GM18508 (cell line): ENCODE data around the gene XDH.

Experiments
- ATAC-seq: cut with Tn5 transposase; IDR thresholded peaks from one replicate; pipeline ENCODE4 v1.9.1; 2021; ENCODE audit warnings: moderate number of reproducible peaks; ENCODE audit not compliant: insufficient read depth, unreplicated experiment

Gene XDH

DNA sequence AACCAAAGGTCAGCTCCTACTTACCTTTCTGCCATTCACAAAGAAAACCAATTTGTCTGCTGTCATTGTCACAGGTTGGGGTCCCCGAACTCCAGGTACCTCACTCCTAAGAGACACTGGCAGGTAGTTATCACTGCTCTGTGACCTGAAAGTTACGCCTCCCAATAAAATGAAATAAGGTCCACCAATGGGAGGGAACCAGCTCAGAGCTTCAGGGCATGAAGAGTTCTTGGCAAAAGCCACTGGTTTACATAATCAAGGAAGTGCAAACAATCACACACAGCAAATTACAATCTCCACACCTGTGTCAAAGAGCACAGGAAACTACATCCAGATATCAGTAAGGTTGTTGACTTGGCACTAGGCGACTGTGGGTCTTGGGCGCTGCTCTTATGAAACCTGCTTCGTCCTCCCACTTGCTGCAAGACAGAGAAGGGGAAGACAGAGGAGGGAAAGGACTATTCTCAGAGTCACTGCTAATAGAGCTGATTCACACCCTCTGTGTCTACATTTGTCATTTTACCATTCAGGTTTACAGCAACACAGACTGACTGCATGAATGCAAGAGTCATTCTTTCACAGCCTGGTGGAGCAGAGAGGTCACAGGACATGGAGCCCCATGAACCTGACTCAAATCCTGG, at the start of gene XDH:
Gene XDH, minus strand, starts transcription at position 142 of the 641 bp plus-strand sequence. Its CDS starts 76 bp downstream, at position 66.
- no peak for ATAC-seq

DNA sequence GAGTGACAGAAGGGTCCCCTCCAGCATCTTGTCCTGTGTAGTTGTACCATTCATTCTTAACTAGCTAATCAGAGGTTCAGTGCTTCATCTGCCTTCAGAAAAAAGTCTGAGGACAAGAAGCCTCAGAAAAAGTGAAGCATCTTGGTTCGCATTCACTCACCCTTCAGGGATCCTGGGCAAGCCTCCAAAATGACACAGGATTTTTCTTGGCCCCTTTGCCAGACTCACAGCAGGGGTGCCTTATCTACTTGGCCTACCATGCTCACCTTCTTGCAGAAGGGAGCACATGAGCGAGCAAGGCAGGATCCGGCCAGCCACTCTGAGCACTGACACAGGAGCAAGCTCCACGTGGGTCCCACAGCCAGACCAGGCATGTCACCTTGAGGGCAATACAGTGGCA, 43.1 kb upstream of the XDH start:
- ATAC-seq: no peak

DNA sequence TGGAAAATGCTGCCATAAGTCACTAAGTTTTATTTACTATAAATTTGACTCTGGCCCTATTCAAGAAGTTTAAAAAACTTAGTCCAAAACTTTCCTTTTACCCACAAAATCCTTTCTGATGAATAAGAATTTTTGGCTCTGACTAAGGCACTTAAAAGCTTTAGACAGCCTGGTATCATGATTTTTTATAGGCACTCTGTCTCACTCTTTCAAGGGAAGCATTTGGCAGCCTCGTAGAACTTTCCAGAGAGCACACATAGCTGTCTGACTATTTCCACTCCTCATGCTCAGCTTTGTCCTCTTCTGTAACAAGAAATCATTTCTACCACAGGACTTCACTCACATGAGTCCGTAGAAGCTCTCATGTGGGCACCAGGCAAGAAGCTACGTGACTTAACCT, 32.3 kb upstream of the XDH start:
- ATAC-seq: no peak

DNA sequence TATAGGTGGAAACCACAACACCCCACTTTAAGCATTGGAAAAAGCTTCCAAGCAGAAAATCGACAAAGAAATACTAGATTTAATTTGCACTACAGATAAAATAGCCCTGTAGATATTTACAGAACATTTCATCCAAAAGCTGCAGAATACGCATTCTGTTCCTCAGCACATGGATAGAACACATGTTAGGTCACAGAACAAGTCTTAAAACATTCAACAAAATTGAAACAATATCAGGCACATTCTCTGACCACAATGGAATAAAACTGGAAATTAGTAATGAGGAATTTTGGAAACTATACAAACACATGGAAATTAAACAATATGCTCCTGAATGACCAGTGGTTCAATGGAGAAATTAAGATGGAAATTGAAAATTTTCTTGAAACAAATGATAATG, 27.8 kb upstream of the XDH start:
- ATAC-seq: no peak

DNA sequence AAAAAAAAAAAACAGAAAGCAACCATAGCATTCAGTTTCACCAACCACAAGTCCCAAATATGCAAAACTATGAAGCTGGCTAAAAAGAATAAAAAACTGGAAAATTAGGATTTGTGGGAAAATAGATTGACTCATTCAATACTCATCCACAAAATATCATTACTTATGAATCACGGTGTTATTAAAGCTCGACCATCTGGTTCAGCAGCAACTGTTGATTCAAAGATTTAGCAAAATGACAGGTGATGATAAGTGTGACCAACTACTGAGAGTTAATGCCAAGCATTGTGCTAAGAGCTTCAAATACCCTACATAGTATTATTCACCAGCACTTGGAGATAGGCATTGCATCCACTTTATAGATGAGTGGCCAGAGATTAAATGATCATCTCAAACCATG, 26.2 kb upstream of the XDH start:
- no peak for ATAC-seq

DNA sequence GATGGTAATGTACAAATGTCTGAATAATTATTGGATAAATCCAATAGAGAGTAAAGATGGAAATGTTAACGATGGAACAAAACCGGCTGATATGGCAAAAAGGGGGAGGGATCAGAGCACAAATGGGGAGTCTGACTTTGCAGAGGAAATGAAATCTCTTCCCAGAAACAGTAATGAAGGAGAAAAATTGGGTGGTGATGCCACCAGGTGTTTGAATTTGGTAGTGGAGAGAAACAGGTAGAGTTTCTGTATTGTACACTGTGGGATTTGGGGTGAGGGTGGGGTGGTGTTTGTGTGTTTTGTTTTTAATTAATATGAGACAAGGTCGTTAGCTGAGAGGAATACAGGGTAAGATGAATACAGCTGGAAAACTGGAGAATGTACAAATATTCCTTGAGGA, 20.4 kb upstream of the XDH start:
- no peak for ATAC-seq

DNA sequence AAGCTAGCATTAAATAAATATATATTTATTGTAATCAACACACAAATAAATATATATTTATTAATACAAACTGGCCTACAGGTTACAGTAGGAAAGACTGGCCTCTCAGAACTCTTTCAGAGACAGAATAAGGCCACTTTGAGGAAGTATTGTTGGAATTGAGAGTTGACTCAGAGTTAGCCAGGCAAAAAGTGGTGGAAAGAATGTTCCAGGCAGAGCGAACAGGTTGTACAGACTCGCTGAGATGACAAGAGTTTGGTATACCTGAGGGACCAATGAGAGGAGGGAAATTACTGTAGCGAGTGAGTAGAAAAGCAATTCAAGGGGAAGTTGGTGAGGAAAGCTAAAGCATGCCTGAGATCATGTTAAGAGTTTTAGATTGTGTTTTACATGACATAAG, 19.0 kb upstream of the XDH start:
- no peak for ATAC-seq

DNA sequence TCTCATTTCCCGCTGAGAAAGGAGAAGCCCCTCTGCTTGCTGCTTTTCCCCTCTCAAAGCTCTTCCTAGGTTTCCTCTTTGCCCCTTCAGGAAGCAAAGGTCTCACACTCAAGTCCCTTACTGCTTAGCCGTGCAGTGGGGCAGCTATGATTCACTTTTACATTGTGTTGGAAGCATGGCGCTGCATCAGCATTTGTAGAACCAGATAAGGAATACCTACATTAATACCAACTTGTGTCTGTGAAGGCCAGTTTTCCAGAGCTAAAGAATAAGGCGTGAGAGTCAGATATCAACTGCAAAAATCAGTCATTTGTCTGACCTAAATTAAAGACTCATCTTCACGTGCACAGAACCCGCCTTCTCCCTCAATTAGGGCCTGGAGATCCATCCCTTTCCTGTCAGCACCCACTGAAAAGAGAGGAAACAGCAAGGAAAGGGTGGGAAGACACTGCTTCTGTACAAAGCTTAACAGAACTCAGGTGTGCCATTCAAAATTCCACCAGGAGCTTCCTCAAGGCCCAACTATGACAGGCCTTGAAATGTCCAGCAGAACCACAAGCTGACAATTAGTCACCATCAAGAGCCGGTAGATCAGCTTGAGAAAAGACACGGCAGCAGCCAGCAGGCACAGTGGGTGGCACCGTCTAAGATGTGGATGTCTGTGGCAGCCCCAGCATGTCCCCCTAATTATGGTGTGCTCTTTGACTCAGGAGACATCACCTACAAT, 16.1 kb upstream of the XDH start:
- no peak for ATAC-seq

DNA sequence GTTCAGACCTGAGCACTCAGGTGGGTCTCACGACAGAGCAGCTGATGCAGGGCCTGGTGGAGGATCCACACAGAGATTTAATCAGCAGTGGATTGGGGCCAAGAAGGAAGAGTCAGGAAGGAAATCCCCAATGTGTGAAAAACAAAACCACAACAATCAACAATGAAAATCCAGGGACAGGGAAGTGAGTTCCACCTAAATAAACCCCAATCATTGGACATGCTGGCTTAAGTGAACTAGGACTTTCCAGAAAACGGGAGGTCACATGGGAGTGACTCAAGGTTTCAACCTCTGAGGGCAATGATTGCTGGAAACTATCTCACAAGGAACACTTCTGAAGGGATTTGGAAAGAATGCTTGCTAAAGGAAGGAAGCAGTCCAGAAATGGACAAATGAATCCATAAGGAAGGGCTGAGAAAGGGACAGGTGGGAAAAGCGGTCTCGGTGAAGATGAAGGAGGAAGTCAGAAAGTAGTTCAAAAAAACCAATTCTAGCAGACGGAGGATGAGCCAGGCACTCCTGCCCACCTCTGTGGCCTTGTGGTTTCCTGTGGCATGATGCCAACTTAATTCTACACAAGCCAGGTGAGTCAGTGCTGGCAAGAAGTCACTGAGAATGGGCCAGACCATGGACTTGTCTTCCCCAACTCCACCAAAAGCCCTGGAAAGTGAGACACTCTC, 15.4 kb upstream of the XDH start:
- no peak for ATAC-seq

DNA sequence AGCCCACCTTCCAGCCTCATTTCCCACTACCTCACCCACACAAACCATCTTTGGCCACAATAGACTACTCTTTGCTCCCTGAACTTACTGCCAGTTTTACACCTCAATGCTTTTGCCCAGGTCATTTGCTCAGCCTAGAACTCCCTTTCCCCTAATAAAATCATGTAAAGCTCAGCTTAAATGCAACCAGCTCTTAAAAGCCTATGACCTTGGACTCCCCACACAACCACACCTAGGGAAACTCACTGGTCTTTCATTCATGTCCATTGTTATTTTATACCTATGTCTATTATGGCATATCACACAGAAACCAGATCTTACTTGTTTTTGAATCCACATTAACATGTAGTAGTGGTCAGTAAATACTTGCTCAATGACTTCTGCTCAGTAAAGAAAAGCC, 14.5 kb upstream of the XDH start:
- no peak for ATAC-seq

DNA sequence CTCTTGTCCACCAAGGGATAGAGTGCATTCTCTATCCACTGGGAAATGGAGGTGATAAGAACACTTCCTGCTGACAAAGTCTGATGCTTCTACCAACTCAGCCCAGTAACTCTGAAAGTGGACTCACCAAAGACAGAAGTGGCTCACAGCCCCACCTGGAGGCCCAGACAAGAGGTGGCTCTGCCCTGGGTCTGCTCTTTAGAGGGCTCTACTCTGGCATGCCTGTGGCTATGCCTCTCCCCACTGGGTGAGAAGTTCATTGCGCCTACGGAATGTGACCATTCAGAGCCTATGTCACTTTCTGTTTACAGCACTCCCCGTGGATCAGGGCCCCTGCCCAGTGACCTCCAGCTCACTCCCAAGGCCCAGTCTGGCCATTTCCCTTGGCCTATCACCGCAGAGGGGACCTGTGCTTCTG, 13.5 kb upstream of the XDH start:
- no peak for ATAC-seq

DNA sequence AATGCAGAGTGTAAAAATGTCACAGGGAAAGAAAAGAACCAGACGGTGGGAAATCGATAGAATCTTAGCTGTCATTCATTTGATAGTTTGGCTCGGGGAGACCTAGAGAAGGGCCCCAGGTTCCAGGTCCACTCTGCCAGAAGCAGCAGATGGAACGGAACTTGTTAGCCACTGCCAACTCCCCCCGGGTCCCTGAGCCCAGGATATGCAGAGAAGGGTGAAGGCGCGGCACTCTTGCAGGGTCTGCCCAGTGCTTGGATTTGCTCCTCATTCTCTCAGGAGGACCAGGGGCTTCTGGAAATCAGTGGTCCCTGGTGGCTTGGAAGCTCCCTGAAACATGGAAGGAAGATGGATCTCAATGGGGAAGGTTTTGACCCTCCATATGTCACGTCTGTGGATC, 11.6 kb upstream of the XDH start:
- ATAC-seq: no peak

DNA sequence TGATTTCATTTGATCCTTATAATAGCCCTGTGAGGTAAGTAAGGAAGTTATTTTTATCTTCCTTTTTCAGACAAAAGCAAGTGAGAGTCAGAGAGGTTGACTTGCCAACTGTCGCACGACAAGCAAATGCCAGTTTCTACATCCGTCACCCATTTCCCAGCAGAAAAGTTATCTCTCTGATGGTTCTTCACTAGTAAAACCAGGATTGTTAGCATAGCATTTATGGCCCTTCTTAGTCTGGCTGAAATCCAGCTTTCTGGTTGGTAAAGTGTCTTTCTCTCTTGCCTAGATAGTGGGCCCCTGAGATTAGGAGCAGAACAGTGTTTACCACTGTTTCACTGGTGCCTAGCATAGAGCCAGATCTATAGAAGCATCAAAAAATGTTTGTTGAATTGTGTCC, 7.1 kb upstream of the XDH start:
- no peak for ATAC-seq

DNA sequence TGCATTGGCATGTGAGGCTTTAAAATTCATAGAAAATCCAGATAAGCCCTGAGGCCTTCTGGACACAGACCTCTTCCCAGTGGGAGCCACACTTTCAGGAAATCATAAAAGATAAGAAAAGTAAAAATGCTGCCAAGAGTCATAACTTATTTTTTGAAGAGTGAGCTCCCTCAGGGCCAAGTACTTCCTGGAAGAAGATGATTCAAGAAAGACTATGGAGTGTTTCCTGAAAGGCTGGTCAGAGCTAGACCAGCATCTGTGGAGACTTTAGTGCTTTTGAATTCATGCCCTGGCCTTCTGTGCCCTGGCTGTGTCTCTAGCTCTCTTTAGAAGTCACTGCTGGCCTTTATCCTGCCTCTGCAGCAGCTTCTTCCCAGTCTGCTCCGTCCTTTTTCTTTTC, 6.4 kb upstream of the XDH start:
- no peak for ATAC-seq

DNA sequence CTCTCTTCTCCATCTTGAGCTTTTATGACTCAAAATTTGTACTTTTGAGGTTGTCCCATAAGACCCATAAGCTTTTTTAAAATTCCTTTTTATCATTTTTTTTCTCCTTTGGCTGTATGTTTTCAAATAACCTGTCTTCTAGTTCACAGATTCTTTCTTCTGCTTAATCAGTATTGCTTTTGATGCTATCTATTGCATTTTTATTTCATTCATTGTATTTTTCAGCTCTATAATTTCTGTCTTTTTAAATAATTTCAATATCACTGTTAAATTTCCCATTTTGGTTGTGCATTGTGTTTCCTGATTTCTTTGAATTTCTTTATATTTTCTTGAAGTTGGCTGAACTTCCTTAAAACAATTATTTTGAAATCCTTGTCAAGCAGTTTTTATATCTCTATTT, 4.8 kb upstream of the XDH start:
- no peak for ATAC-seq

DNA sequence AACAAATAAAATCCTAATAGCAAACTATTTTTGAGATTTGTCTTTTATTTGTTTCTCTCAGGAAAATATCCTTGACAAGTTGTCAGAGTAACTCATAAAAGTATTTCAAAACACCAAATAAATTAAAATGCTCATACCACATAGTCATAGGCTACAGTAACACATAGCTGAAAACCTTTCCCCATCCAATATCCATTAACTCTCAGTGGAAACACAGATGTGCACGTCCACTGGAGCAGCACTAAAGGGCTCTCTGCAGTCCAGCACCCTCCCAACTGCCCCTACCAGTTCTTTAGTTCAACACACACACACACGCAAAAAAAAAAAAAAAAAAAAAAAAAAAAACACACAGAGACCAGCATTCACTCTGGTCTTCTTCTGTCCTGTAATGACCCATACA, 879 bp upstream of the XDH start:
- no peak for ATAC-seq

DNA sequence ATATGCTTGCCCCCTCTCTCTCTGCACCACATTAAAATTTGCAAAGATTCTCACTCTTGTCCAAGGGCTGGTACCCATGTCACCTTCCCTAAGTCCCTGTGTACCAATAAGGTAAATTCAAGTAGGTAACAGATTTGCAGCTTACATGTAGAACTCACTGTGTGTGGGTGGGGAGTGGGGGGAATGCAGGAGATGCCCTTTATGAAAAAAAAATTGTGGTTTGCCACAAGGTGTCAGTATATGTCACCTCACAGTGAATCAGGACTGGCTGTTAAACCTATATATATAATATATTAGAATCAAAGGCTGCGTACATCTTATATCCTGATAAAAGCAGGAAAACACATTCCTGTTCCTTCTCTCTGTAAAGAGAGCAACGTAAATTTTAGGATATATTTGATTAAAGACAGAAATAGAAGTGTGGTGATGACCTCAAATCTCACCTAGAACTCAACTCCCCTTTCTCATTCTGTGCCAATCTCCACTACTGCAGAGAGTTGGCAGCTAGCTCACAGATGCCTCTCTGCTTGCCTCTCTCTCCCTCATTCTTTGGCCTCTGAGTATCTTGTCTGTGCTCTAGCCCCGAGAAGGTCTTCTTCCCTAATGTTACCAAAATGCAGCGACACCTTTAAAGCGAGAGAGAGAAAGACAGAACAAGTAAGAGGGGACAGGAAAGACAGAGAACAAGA, 536 bp downstream of the XDH start:
- no peak for ATAC-seq

DNA sequence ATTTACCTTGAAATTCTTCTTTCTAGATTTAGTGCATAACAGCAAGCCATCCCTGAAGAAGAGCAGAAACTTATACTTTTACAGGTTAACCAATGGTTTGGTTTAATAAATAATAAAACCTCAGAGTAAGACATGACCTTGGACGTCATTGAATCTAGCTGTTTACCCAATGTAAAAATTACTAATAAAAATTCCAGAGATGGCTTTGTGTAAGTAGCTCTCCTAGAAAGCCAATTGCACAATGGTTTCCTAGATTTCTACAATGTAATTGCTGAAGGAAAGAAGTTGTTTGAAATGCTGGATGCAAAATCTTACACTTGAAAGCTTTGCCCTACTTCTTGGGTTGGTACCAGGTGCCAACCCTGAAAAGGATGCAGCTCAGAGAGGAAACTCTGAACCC, 1.5 kb downstream of the XDH start:
- no peak for ATAC-seq

DNA sequence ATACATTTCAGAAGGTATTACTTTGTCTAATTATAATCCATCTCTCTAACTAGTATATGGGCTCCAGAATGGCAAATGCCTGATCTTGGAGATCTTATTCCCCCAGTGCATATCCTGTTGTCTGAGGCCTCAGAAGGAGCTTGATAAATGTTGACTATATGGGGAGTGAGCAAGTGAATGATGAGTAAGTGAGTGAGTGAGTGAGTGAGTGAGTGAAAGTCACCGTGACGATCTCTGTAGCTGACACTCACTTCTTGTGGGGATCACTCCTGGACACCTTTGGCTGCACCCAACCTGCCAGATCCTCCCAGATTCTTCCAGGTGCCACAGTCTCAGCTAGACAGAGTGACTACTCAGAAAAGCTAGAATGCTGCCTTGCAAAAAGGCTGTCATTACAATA, 2.8 kb downstream of the XDH start:
- no peak for ATAC-seq

DNA sequence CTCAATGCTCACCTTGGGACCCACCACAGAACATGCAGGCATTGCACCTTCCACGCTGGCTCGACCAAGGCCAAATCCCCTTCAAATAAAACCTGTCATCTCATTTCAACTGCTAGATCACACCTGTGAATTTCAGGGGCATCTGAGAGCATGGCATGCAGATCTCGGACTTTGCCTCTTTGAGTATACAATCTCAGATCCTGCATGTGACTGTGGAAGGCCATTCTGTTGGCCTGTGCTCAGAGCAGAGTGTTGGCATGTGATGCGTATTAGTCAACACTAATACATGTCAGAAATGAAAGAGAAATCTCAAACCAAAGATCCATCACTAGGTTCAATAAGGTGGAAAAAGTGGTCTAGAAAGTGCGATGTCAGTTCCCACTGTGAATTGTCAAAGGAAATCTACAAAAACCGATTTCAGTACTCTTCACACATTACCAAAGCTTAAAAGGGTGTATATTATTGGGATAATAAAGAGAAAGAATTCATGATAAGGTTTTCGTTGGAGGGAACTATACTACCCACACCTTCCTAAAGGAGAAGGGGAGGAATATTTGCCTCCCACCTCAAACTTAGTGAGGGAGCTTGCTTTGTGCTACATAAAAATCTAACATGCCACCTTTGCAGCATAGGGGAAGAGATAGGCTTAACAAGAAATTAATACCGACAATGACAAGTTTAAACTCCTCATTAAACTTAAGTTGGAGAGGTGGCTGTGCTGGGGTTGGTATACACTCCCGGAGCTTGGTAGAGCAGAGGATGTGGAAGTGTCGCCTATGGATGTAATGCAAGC, 7.8 kb downstream of the XDH start:
- ATAC-seq: no peak
